ENCODE measurements around the gene SHISA8.

DNA sequence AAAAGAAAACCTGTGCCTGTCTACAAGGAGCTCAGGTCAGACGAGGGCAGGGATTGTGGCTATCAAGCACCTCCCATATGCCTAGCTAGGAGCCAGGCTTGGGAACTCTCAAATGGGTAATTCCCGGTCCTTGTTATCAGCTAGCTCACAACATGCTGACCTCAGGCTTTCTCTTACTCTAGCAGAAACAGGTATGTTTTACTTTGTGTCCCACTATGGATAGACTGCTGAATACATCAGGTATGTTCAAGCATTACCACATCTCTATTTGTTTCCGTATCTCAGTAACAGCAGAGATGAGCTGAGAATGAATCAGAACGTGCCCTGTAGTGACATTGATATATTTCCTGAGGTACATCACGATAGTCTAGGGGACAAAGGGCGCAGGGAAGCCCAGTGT lies 29.4 kb downstream of the SHISA8 start:
- TF ChIP-seq POLR2A (IDR thresholded peaks at IDR 0.05), result no peak
- TF ChIP-seq, protein P1, sequence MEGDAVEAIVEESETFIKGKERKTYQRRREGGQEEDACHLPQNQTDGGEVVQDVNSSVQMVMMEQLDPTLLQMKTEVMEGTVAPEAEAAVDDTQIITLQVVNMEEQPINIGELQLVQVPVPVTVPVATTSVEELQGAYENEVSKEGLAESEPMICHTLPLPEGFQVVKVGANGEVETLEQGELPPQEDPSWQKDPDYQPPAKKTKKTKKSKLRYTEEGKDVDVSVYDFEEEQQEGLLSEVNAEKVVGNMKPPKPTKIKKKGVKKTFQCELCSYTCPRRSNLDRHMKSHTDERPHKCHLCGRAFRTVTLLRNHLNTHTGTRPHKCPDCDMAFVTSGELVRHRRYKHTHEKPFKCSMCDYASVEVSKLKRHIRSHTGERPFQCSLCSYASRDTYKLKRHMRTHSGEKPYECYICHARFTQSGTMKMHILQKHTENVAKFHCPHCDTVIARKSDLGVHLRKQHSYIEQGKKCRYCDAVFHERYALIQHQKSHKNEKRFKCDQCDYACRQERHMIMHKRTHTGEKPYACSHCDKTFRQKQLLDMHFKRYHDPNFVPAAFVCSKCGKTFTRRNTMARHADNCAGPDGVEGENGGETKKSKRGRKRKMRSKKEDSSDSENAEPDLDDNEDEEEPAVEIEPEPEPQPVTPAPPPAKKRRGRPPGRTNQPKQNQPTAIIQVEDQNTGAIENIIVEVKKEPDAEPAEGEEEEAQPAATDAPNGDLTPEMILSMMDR (IDR thresholded peaks at IDR 0.05), result no peak
- TF ChIP-seq EP300 (IDR thresholded peaks at IDR 0.05), result no peak
- TF ChIP-seq POLR2AphosphoS5 (IDR thresholded peaks at IDR 0.05), result no peak

All from stomach (tissue), 4 donors.